Suprapubic skin (tissue), 4 donors: ENCODE data around the gene ASIC5. TPM values are rescaled to one million over a fixed set of nuclear protein-coding genes. Genes with fewer than 3 reads are reported as not detected.
"Not testable (repeated sequence)": the region's sequence is repeated elsewhere in the genome, so short reads cannot be mapped to it uniquely, and the experiment has no call there.

Experiments used
- DNase-seq, 2 donors: peaks; one replicate each; pipeline ENCODE4 v3.0.0-alpha.2; 2019; ENCODE audit warnings: low spot score in 2 of 2
- H3K27ac ChIP-seq: fragments of 200-600 bp; sonication (generic); one replicate; pipeline ENCODE4 v1.5.1; 2019
- H3K27me3 ChIP-seq: fragments of 200-600 bp; sonication (generic); one replicate; pipeline ENCODE4 v1.5.1; 2019
- H3K36me3 ChIP-seq: fragments of 200-600 bp; sonication (generic); one replicate; pipeline ENCODE4 v1.5.1; 2019
- H3K4me1 ChIP-seq: fragments of 200-600 bp; sonication (generic); one replicate; pipeline ENCODE4 v1.5.1; 2019
- H3K4me3 ChIP-seq: fragments of 200-600 bp; sonication (generic); one replicate; pipeline ENCODE4 v1.5.1; 2019; ENCODE audit warnings: mild to moderate bottlenecking
- H3K9me3 ChIP-seq: fragments of 200-600 bp; sonication (generic); one replicate; pipeline ENCODE4 v1.5.1; 2019
- EP300 ChIP-seq: sonication (generic); formaldehyde crosslinking; IDR thresholded peaks from one replicate; pipeline ENCODE4 v1.6.1; 2017; ENCODE audit warnings: antibody characterized with exemption
- POLR2A ChIP-seq, 2 donors: fragments of 450-650 bp; IDR thresholded peaks; one replicate each; pipeline ENCODE4 v1.6.1; 2017; ENCODE audit warnings: antibody characterized with exemption in 2 of 2, mild to moderate bottlenecking in 2 of 2, moderate library complexity in 2 of 2
- POLR2AphosphoS5 ChIP-seq, 3 donors: sonication (generic); formaldehyde crosslinking; IDR thresholded peaks; one replicate each; pipeline ENCODE4 v1.6.1; 2017; ENCODE audit warnings: antibody characterized with exemption in 3 of 3
- WGBS: methylation state at CpG from one replicate; pipeline ENCODE4 v1.1.5; 2018; 5-methylcytosine and 5-hydroxymethylcytosine counted together
- total RNA-seq, 4 donors: library from RNA; depleted of rRNA; stranded (reverse); fragments of >200 nt; gene quantifications; one replicate each; pipeline ENCODE4 v1.1.0, GENCODE V29; 2016
- TF ChIP-seq, protein P1 (sequence below), 2 donors: fragments of 200-600 bp in 1 of 2; fragments of 450-650 bp in 1 of 2; sonication (generic) in 1 of 2; IDR thresholded peaks; one replicate each; pipeline ENCODE4 v1.5.1; 2016 to 2019; ENCODE audit warnings: antibody characterized with exemption in 2 of 2, mild to moderate bottlenecking in 1 of 2, moderate library complexity in 1 of 2

Gene ASIC5
- total RNA-seq, 4 donors from 2014 or later, result not detected

DNA sequence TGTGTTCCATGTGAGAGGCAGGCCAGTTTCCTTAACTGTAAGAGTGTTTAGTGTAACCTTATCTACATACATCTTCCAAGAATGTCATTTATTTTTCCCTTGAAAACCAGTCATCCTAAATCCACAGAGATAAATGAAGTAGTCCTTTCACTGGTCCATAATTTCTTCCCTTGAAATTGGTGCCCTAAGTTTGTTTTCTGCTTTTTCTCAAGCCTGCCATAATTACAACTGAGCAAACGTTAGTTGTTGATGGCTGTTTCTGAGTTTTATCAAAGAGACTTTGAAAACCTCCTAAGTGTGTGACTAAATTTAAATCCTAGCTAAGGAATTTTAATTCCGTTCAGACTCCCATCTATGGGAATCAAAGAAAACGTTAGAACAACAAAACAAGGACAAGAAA is 33.8 kb upstream of the ASIC5 start:
- Histone ChIP-seq H3K4me3 (no peak overlapping the region), H3K27ac (no peak overlapping the region), H3K27me3 (no peaks in the 10 kb centered on the region), H3K4me1 (no peaks in the 10 kb centered on the region), H3K36me3 (no peaks in the 10 kb centered on the region), H3K9me3 (no peaks in the 10 kb centered on the region)
- 16% methylated on average over 3 of the region's 3 CpGs for WGBS
- no peak for TF ChIP-seq POLR2AphosphoS5 (IDR thresholded peaks at IDR 0.05)
- TF ChIP-seq, protein P1, sequence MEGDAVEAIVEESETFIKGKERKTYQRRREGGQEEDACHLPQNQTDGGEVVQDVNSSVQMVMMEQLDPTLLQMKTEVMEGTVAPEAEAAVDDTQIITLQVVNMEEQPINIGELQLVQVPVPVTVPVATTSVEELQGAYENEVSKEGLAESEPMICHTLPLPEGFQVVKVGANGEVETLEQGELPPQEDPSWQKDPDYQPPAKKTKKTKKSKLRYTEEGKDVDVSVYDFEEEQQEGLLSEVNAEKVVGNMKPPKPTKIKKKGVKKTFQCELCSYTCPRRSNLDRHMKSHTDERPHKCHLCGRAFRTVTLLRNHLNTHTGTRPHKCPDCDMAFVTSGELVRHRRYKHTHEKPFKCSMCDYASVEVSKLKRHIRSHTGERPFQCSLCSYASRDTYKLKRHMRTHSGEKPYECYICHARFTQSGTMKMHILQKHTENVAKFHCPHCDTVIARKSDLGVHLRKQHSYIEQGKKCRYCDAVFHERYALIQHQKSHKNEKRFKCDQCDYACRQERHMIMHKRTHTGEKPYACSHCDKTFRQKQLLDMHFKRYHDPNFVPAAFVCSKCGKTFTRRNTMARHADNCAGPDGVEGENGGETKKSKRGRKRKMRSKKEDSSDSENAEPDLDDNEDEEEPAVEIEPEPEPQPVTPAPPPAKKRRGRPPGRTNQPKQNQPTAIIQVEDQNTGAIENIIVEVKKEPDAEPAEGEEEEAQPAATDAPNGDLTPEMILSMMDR (IDR thresholded peaks at IDR 0.05), result no peak
- TF ChIP-seq EP300, result no peak
- no peak for TF ChIP-seq POLR2A (IDR thresholded peaks at IDR 0.05)
- DNase-seq, result no peak

DNA sequence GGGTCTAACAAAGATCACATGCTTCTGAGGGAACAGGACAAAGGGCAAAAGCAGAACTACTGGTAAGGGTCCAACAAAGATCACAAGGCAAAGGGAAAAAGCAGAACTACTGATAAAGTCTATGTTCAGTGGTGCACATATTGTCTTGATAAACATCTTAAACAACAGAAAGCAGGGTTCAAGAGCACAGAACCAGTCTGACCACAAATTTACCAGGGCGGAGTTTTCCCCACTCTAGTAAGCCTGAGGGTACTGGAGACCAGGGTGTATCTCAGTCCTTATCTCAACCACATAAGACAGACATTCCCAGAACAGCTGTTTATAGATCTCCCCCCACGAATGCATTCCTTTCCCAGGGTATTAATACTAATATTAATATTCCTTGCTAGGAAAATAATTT is 32.3 kb upstream of the ASIC5 start:
- H3K27me3 ChIP-seq, H3K9me3 ChIP-seq, H3K36me3 ChIP-seq, H3K27ac ChIP-seq, DNase-seq, H3K4me3 ChIP-seq, H3K4me1 ChIP-seq: not testable (repeated sequence)
- 80% methylated on average over 2 of the region's 2 CpGs for WGBS

DNA sequence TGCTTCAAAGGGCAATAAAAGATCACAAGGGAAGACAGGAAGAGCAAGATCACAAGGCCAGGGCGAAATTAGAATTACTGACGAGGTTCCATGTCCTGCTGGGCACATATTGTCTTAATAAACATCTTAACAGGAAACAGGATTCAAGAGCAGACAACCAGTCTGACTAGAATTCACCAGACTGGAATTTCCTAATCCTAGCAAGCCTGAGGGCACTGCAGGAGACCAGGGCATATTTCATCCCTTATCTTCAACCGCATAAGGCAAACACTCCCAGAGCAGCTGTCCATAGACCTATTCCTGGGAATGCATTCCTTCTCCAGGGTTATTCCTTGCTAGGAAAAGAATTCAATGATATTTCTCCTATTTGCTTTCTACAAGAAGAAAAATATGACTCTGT is 25.0 kb upstream of the ASIC5 start:
- no peak for DNase-seq
- Histone ChIP-seq H3K27me3 (no peaks in the 10 kb centered on the region), H3K9me3 (no peaks in the 10 kb centered on the region), H3K4me3 (no peak overlapping the region), H3K36me3 (no peaks in the 10 kb centered on the region), H3K27ac (no peak overlapping the region), H3K4me1 (no peaks in the 10 kb centered on the region)
- 32% methylated on average over 3 of the region's 3 CpGs for WGBS
- TF ChIP-seq, protein P1 (IDR thresholded peaks at IDR 0.05), result no peak
- TF ChIP-seq EP300 (no peak), POLR2AphosphoS5 (IDR thresholded peaks at IDR 0.05) (no peak), POLR2A (IDR thresholded peaks at IDR 0.05) (no peak)

- TF ChIP-seq, protein P1 (IDR thresholded peaks at IDR 0.05), result no peak
- no peak for TF ChIP-seq POLR2AphosphoS5 (IDR thresholded peaks at IDR 0.05)
- TF ChIP-seq EP300, result no peak
- TF ChIP-seq POLR2A (IDR thresholded peaks at IDR 0.05), result no peak
- Histone ChIP-seq H3K4me1 (no peaks in the 10 kb centered on the region), H3K4me3 (no peak overlapping the region), H3K27me3 (no peaks in the 10 kb centered on the region), H3K27ac (no peak overlapping the region), H3K36me3 (no peaks in the 10 kb centered on the region), H3K9me3 (no peaks in the 10 kb centered on the region)
- 76% methylated on average over 2 of the region's 2 CpGs for WGBS
- no peak for DNase-seq
These were observed 23.9 kb upstream of the ASIC5 start for GRCh38 chr4:155889946-155890345.

GRCh38 chr4:155889031-155889793 is 23.1 kb upstream of the ASIC5 start:
- Histone ChIP-seq H3K4me3 (no peak overlapping the region), H3K27me3 (no peaks in the 10 kb centered on the region), H3K9me3 (no peaks in the 10 kb centered on the region), H3K36me3 (no peaks in the 10 kb centered on the region), H3K4me1 (no peaks in the 10 kb centered on the region), H3K27ac (no peak overlapping the region)
- 19% methylated on average over 5 of the region's 5 CpGs for WGBS
- no peak for DNase-seq
- TF ChIP-seq, protein P1 (IDR thresholded peaks at IDR 0.05), result no peak
- TF ChIP-seq EP300, result no peak
- no peak for TF ChIP-seq POLR2A (IDR thresholded peaks at IDR 0.05)
- TF ChIP-seq POLR2AphosphoS5 (IDR thresholded peaks at IDR 0.05), result no peak
